Epithelial cell of esophagus (primary cell): ENCODE results near the gene KPNA1.
A peak's percentile ranks its signal among the peaks of the same experiment; 100 is the strongest.

Source experiments
- DNase-seq: peaks from one replicate; pipeline ENCODE4 v3.0.0; 2010; ENCODE audit warnings: low read depth
- H3K4me3 ChIP-seq: 2 replicates; pipeline ENCODE4 v1.5.1; 2011; ENCODE audit warnings: mild to moderate bottlenecking, low read length, control low read depth
- CTCF ChIP-seq: IDR thresholded peaks from 2 replicates; pipeline ENCODE4 v1.5.1; 2011; ENCODE audit warnings: low read depth, mild to moderate bottlenecking, low read length, control low read depth, inconsistent platforms; ENCODE audit not compliant: insufficient read depth; ENCODE audit errors: missing control alignments

KPNA1 gene

DNA sequence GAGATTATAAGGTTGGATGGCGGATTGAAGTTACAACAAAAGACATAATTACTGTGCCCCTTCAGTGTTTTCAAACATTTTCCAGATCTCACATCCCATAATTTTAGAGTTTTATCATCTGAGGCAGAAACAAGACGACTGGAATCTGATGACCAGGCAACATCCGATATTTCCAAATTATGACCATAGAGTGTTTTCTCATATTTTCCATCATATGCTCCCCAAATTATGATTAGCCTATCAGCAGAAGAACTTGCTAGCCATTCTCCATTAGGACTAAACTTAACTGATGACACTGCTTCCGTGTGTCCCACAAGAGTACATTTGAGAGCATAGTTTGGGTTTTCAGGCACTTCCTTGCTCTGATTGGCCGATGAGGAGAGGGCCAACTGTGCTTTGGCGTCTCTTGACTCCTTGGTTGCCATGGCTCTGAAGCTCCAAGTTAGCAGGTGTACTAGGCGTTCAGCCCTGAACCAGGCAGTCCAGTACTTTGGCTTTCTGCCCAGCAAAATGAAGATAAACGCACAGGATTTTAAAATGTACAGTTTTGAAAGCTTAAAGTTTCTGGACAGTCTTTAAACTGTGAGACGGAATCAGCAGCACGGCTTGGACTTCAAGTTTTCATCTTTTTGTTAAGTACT lies 99.5 kb downstream of the KPNA1 start:
- DNase-seq: peak; percentile 69
- peak overlapping the region; percentile 86 for H3K4me3 ChIP-seq
- no peak for TF ChIP-seq CTCF

DNA sequence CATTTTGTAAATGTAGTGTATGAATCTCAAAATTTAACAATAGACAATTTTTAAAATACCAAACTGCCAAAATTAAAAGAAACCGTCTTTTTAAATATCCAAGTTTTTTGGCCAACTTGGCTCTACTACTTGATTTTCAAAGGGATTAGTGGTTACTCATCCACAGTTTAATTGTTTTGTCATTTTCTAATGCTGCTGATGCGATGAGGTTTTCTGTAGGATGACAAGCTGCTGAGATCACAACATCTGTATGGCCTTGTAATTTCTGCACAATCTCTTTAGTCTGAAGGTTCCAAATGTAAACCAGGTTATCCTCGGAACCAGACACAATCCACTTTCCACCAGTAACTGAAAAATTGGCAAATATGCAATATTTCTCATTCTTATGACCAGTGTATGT lies 100.3 kb downstream of the KPNA1 start:
- H3K4me3 ChIP-seq: no peak overlapping the region
- no peak for TF ChIP-seq CTCF
- DNase-seq: no peak

DNA sequence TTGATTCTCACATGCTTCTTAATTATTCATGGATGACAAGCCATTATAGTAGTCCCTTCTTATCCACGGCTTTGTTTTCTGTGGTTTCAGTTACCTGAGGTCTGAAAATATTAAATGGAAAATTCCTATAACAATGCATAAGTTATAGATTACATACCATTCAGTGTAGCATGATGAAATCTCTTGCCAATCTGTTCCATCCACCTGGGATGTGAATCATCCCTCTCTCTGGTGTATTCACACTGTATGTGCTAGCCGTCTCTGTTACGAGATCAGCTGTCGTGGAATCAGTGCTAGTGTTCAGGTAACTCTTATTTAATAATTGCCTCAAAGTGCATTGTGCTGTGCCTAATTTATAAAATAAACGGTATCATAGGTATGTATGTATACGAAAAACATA lies 104.1 kb downstream of the KPNA1 start:
- no peak for TF ChIP-seq CTCF
- no peak overlapping the region for H3K4me3 ChIP-seq
- DNase-seq: peak; percentile 57

DNA sequence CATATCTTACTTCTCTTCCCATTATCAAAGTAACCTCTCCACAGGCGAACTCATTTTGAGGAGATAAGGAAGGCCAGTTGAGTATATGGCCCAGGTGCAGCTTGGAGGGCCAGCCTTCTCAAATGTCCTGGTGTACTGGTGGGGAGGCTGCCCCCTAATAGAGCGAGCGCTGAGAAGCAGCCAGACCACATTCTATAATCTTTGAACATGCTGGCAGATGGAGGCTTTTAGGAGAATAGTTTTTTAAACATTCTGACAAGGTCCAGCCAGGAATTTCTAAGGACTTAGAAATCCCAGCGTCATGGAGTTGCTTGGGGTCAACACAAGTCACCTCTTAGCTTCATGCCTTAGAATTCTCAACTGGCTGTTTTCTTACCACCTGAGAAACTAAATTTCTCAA lies 104.6 kb downstream of the KPNA1 start:
- H3K4me3 ChIP-seq: no peak overlapping the region
- TF ChIP-seq CTCF: no peak
- no peak for DNase-seq

DNA sequence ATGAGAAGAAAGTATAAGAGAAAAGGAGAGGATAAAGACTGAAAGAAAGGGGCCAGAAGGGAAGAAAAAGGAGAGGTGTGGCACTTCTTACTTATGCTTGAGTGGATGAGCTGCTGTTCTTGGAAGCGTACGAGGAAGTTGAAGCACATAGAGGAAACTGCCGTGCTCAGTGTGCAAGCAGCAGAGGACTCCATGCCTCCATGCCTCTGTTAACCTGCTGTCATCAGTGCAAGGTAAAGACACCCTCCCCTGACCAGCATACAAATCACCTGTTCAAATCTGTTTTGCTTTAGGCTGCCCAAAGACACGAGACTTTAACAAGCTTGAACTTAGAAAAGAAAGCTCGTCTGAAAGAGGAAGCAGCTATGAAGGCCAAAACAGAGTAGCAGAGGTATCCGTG lies 105.3 kb downstream of the KPNA1 start:
- TF ChIP-seq CTCF: no peak
- DNase-seq: no peak
- H3K4me3 ChIP-seq: no peak overlapping the region

DNA sequence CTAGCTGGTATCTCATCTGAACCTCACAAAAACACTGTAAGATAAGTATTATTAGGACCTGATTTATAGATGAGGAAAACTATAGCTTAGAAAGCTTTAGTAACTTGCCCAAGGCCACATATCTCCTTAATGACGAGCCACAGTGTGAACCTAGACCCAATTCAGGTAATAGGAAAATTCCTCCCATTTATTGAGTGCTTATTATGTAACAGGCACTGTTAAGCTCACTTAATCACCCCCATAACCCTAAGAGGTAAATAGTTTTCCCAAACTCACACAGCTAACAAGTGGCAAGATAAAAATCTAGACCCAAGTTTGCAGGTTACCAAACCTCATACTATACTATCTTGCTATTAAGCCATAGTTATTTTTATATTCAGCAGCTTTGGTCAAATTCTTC lies 106.8 kb downstream of the KPNA1 start:
- DNase-seq: no peak
- no peak for TF ChIP-seq CTCF

GRCh38 chr3:122406198-122406597 lies 108.5 kb downstream of the KPNA1 start:
- DNase-seq: no peak
- no peak overlapping the region for H3K4me3 ChIP-seq
- TF ChIP-seq CTCF: no peak

More for the DNA sequence above, 106.8 kb downstream of the KPNA1 start:
- H3K4me3 ChIP-seq: no peak overlapping the region
